HEK293 (cell line): ENCODE measurements around the gene EBF4.

Source experiments
- HIC1 ChIP-seq: fragments of 450-650 bp; formaldehyde crosslinking; IDR thresholded peaks from 2 replicates; pipeline ENCODE4 v1.5.1; 2016; ENCODE audit warnings: missing biosample characterization, missing genetic modification characterization
- KLF16 ChIP-seq: fragments of 450-650 bp; formaldehyde crosslinking; IDR thresholded peaks from 2 replicates; pipeline ENCODE4 v1.5.1; 2017; ENCODE audit warnings: missing biosample characterization, missing genetic modification characterization
- KLF9 ChIP-seq: fragments of 450-650 bp; formaldehyde crosslinking; IDR thresholded peaks from 2 replicates; pipeline ENCODE4 v1.5.1; 2016; ENCODE audit warnings: missing biosample characterization, missing genetic modification characterization, low read depth
- REST ChIP-seq: fragments of 450-650 bp; formaldehyde crosslinking; IDR thresholded peaks from 2 replicates; pipeline ENCODE4 v1.5.1; 2016; ENCODE audit warnings: missing biosample characterization, missing genetic modification characterization
- ZBTB17 ChIP-seq: fragments of 450-650 bp; formaldehyde crosslinking; IDR thresholded peaks from 2 replicates; pipeline ENCODE4 v1.5.1; 2016; ENCODE audit warnings: missing biosample characterization, missing genetic modification characterization
- ZBTB20 ChIP-seq: fragments of 450-650 bp; formaldehyde crosslinking; IDR thresholded peaks from 2 replicates; pipeline ENCODE4 v1.5.1; 2016; ENCODE audit warnings: missing biosample characterization, missing genetic modification characterization
- ZFP69B ChIP-seq: fragments of 450-650 bp; formaldehyde crosslinking; IDR thresholded peaks from 2 replicates; pipeline ENCODE4 v1.5.1; 2016; ENCODE audit warnings: missing biosample characterization, missing genetic modification characterization
- ZIC2 ChIP-seq: fragments of 450-650 bp; formaldehyde crosslinking; IDR thresholded peaks from 2 replicates; pipeline ENCODE4 v1.5.1; 2016; ENCODE audit warnings: missing biosample characterization, missing genetic modification characterization
- ZNF112 ChIP-seq: fragments of 450-650 bp; formaldehyde crosslinking; IDR thresholded peaks from 2 replicates; pipeline ENCODE4 v1.5.0; 2017; ENCODE audit warnings: missing biosample characterization, missing genetic modification characterization
- ZNF140 ChIP-seq: fragments of 450-650 bp; formaldehyde crosslinking; IDR thresholded peaks from 2 replicates; pipeline ENCODE4 v1.5.1; 2016; ENCODE audit warnings: missing biosample characterization, missing genetic modification characterization
- ZNF18 ChIP-seq: fragments of 450-650 bp; formaldehyde crosslinking; IDR thresholded peaks from 2 replicates; pipeline ENCODE4 v1.5.1; 2016; ENCODE audit warnings: missing biosample characterization, missing genetic modification characterization
- ZNF426 ChIP-seq: fragments of 450-650 bp; formaldehyde crosslinking; IDR thresholded peaks from 2 replicates; pipeline ENCODE4 v1.5.1; 2017; ENCODE audit warnings: missing biosample characterization, missing genetic modification characterization, mild to moderate bottlenecking, inconsistent platforms, moderate library complexity
- ZNF623 ChIP-seq: fragments of 450-650 bp; formaldehyde crosslinking; IDR thresholded peaks from 2 replicates; pipeline ENCODE4 v1.5.1; 2016; ENCODE audit warnings: missing biosample characterization, missing genetic modification characterization
- ZNF660 ChIP-seq: fragments of 450-650 bp; IDR thresholded peaks from 2 replicates; pipeline ENCODE4 v1.5.1; 2018; ENCODE audit warnings: missing biosample characterization, mild to moderate bottlenecking, missing genetic modification characterization
- ZNF777 ChIP-seq: fragments of 450-650 bp; formaldehyde crosslinking; IDR thresholded peaks from 2 replicates; pipeline ENCODE4 v1.5.1; 2017; ENCODE audit warnings: missing biosample characterization, missing genetic modification characterization, borderline replicate concordance
- TF ChIP-seq, protein P1 (sequence below): fragments of 450-650 bp; formaldehyde crosslinking; IDR thresholded peaks from 2 replicates; pipeline ENCODE4 v1.5.1; 2016; ENCODE audit warnings: missing biosample characterization, missing genetic modification characterization
- TF ChIP-seq, protein P2 (sequence below): fragments of 450-650 bp; formaldehyde crosslinking; IDR thresholded peaks from 2 replicates; pipeline ENCODE4 v1.5.1; 2016; ENCODE audit warnings: missing biosample characterization, missing genetic modification characterization
- TF ChIP-seq, protein P3 (sequence below): fragments of 450-650 bp; formaldehyde crosslinking; IDR thresholded peaks from 2 replicates; pipeline ENCODE4 v1.5.1; 2016; ENCODE audit warnings: missing biosample characterization, missing genetic modification characterization

The EBF4 gene

DNA sequence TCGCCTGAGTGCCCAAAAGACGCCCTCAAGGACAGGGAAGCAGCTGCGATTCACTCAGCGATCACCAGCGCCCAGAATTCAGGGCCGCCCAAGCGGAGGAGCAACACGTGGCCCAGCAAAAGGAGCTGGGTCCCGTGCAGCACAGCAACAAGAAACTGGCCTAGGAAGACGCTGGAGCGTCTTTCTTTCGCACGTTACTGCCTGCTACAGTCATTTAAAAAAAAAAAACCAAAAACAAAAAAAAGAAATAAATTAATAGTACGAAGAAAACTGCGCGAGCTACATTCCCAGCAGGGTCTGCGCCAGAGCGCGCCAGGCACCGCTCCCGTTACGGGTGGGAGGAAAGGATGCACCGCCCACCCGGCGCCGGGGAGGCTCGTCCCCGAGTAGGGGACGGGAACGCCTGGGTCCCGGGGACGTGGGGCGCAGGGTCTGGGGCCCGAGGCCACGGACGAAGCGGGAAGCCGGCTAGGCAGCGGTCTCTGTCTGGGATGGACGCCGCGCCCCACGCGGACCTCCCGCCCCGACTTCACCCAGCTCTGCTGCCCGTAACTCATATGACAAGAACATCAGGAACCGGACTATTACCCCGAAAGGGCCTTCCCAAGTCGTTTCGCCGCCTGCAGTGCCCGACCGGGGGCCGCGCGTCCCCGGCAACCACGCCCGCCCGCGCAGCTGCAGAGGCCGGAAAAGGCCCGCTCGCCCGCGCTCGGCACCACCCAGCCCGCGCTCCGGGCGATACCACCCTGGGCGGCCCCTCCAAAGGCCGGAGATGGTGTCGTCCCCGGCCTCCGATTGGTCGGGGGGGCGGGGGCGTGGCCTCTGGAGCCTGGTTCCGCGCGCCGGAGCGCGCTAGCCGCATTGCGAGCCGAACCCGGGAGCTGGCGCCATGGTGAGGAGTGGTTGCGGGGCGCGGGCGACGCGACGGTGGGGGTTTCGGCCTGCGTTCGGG is 40.5 kb upstream of the EBF4 start, which contains the start of gene NOP56 (continued):
- no peak for TF ChIP-seq ZNF426 (tag by site-specific recombination)
- peak; percentile 35; the same call in 1 of the 2 replicates for TF ChIP-seq HIC1
- peak; percentile 76; the same call in 1 of the 2 replicates for TF ChIP-seq ZNF660 (tag by site-specific recombination)
- peak; percentile 69; the same call in 1 of the 2 replicates for TF ChIP-seq ZFP69B (tag by site-specific recombination)
- TF ChIP-seq ZBTB20 (tag by site-specific recombination): peak; percentile 92
- no peak for TF ChIP-seq ZNF140
- peak; percentile 49; the same call in 1 of the 2 replicates for TF ChIP-seq ZNF777
- TF ChIP-seq KLF16 (tag by site-specific recombination): peak; percentile 51; the same call in 1 of the 2 replicates
- TF ChIP-seq ZIC2 (tag by site-specific recombination): peak; percentile 83
- TF ChIP-seq ZBTB17: peak; percentile 90
- TF ChIP-seq, protein P1, sequence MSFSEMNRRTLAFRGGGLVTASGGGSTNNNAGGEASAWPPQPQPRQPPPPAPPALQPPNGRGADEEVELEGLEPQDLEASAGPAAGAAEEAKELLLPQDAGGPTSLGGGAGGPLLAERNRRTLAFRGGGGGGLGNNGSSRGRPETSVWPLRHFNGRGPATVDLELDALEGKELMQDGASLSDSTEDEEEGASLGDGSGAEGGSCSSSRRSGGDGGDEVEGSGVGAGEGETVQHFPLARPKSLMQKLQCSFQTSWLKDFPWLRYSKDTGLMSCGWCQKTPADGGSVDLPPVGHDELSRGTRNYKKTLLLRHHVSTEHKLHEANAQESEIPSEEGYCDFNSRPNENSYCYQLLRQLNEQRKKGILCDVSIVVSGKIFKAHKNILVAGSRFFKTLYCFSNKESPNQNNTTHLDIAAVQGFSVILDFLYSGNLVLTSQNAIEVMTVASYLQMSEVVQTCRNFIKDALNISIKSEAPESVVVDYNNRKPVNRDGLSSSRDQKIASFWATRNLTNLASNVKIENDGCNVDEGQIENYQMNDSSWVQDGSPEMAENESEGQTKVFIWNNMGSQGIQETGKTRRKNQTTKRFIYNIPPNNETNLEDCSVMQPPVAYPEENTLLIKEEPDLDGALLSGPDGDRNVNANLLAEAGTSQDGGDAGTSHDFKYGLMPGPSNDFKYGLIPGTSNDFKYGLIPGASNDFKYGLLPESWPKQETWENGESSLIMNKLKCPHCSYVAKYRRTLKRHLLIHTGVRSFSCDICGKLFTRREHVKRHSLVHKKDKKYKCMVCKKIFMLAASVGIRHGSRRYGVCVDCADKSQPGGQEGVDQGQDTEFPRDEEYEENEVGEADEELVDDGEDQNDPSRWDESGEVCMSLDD (tag by site-specific recombination): peak; percentile 94
- TF ChIP-seq REST (tag by site-specific recombination): peak; percentile 57; the same call in 1 of the 2 replicates
- no peak for TF ChIP-seq ZNF112 (tag by site-specific recombination)
- peak; percentile 85 for TF ChIP-seq KLF9
- 0 out of 2 replicates have a peak, but pooled peaks have one; percentile 17 for TF ChIP-seq ZNF623 (tag by site-specific recombination)
- TF ChIP-seq, protein P2, sequence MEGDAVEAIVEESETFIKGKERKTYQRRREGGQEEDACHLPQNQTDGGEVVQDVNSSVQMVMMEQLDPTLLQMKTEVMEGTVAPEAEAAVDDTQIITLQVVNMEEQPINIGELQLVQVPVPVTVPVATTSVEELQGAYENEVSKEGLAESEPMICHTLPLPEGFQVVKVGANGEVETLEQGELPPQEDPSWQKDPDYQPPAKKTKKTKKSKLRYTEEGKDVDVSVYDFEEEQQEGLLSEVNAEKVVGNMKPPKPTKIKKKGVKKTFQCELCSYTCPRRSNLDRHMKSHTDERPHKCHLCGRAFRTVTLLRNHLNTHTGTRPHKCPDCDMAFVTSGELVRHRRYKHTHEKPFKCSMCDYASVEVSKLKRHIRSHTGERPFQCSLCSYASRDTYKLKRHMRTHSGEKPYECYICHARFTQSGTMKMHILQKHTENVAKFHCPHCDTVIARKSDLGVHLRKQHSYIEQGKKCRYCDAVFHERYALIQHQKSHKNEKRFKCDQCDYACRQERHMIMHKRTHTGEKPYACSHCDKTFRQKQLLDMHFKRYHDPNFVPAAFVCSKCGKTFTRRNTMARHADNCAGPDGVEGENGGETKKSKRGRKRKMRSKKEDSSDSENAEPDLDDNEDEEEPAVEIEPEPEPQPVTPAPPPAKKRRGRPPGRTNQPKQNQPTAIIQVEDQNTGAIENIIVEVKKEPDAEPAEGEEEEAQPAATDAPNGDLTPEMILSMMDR (tag by site-specific recombination): peak; percentile 25; the same call in 1 of the 2 replicates
- TF ChIP-seq, protein P3, sequence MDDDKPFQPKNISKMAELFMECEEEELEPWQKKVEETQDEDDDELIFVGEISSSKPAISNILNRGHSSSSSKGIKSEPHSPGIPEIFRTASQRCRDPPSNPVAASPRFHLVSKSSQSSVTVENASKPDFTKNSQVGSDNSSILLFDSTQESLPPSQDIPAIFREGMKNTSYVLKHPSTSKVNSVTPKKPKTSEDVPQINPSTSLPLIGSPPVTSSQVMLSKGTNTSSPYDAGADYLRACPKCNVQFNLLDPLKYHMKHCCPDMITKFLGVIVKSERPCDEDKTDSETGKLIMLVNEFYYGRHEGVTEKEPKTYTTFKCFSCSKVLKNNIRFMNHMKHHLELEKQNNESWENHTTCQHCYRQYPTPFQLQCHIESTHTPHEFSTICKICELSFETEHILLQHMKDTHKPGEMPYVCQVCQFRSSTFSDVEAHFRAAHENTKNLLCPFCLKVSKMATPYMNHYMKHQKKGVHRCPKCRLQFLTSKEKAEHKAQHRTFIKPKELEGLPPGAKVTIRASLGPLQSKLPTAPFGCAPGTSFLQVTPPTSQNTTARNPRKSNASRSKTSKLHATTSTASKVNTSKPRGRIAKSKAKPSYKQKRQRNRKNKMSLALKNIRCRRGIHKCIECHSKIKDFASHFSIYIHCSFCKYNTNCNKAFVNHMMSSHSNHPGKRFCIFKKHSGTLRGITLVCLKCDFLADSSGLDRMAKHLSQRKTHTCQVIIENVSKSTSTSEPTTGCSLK: no peak
- 0 out of 2 replicates have a peak, but pooled peaks have one; percentile 10 for TF ChIP-seq ZNF18 (tag by site-specific recombination)
